HG03520 (cell line): Measurements from ENCODE around the gene SAYSD1.
"Not testable (repeated sequence)": the region's sequence is repeated elsewhere in the genome, so short reads cannot be mapped to it uniquely, and the experiment has no call there.

ENCODE experiments used
- ATAC-seq: cut with Tn5 transposase; IDR thresholded peaks from one replicate; pipeline ENCODE4 v1.9.1; 2021; ENCODE audit warnings: mild to moderate bottlenecking, moderate library complexity; ENCODE audit not compliant: unreplicated experiment

SAYSD1 gene

GRCh38 chr6:39114704-39115599 lies at the start of gene SAYSD1:
Gene SAYSD1 (minus strand): TSS chr6:39115186. CDS start chr6:39115089, 97 bp downstream.
- peak; percentile 89 for ATAC-seq

GRCh38 chr6:39157511-39157910 lies 42.5 kb upstream of the SAYSD1 start:
- ATAC-seq, result no peak

- ATAC-seq, result no peak
These were observed 41.8 kb upstream of the SAYSD1 start for GRCh38 chr6:39156801-39157200.

GRCh38 chr6:39154705-39155104 lies 39.7 kb upstream of the SAYSD1 start:
- no peak for ATAC-seq

- ATAC-seq, result no peak
These were observed 38.9 kb upstream of the SAYSD1 start for GRCh38 chr6:39153766-39154397.

GRCh38 chr6:39152262-39152661 lies 37.3 kb upstream of the SAYSD1 start:
- no peak for ATAC-seq

- no peak for ATAC-seq
These were observed 36.2 kb upstream of the SAYSD1 start for GRCh38 chr6:39151211-39151610.

GRCh38 chr6:39144481-39145173 lies 29.6 kb upstream of the SAYSD1 start:
- no peak for ATAC-seq

- ATAC-seq, result no peak
These were observed 28.4 kb upstream of the SAYSD1 start for GRCh38 chr6:39143238-39143930.

GRCh38 chr6:39140556-39141167 lies 25.7 kb upstream of the SAYSD1 start:
- no peak for ATAC-seq

- ATAC-seq, result no peak
These were observed 22.3 kb upstream of the SAYSD1 start for GRCh38 chr6:39137245-39137644.

GRCh38 chr6:39136207-39136606 lies 21.2 kb upstream of the SAYSD1 start:
- not testable (repeated sequence) for ATAC-seq

- ATAC-seq, result not testable (repeated sequence)
These were observed 19.8 kb upstream of the SAYSD1 start for GRCh38 chr6:39134761-39135160.

GRCh38 chr6:39130691-39131090 lies 15.7 kb upstream of the SAYSD1 start:
- ATAC-seq, result no peak

- ATAC-seq, result no peak
These were observed 13.8 kb upstream of the SAYSD1 start for GRCh38 chr6:39128832-39129231.

- ATAC-seq, result no peak
These were observed 13.1 kb upstream of the SAYSD1 start for GRCh38 chr6:39128106-39128505.

GRCh38 chr6:39124114-39124513 lies 9.1 kb upstream of the SAYSD1 start:
- ATAC-seq, result no peak

GRCh38 chr6:39118921-39119320 lies 3.9 kb upstream of the SAYSD1 start:
- ATAC-seq, result no peak

GRCh38 chr6:39114388-39114703 lies 640 bp downstream of the SAYSD1 start:
- ATAC-seq, result peak; percentile 1

GRCh38 chr6:39113788-39114187 lies 1.2 kb downstream of the SAYSD1 start:
- ATAC-seq, result no peak

GRCh38 chr6:39111280-39111679 lies 3.7 kb downstream of the SAYSD1 start:
- no peak for ATAC-seq
